HTR-8/SVneo (cell line): ENCODE data around the gene LRP6.

Source experiments
- DNase-seq: peaks from one replicate; pipeline ENCODE4 v3.0.0; 2011; ENCODE audit warnings: low spot score, mixed read lengths; ENCODE audit not compliant: insufficient read length
- FAIRE-seq: peaks from 2 replicates; lab custom pipeline; 2011; peaks lifted over from hg19 to GRCh38; lab: Jason Lieb, UNC

Gene LRP6

DNA sequence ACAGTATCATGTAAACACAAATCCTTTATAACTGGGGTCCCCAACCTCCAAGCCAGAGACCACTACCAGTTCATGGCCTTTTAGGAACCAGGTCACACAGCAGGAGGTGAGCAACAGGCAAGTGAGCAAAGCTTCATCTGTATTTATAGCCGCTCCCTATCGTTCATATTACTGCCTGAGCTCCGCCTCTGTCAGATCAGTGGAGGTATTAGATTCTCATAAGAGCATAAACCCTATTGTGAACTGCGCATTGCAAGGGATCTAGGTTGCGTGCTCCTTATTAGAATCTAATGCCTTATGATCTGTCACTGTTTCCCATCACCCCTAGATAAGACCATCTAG, 49.9 kb downstream of the LRP6 start:
- FAIRE-seq (no peak), DNase-seq (no peak)

DNA sequence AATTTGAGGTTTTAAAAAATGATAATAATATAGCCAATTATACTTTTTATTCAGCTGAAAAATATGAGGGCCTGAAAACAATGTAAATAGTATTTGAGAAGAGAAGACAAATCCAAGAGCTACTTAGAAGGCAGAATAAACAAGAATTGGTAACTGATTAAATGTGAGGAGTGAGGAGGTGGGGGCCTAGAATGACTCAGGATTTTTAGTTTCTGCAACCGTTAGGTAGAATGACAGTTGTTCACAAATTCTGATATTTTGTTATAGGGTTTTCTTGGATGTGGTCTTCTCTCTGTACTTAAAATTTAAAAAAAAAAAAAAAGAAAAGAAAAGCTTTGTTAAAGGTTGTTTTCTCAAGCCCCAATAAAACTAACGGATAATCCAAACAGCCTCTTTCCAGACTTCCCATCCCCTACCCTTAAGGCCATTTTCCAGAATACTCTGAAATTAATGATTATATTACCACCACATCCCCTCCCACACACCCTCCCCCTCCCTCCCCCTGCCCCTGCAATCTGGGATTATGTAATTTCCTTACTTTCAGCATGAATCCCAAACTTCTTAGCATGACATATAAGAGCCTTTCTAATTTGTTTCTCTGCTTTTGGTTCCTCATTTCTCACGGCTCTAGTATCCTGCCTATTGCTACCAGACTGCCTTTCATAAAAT, 50.4 kb downstream of the LRP6 start:
- DNase-seq (no peak), FAIRE-seq (no peak)

DNA sequence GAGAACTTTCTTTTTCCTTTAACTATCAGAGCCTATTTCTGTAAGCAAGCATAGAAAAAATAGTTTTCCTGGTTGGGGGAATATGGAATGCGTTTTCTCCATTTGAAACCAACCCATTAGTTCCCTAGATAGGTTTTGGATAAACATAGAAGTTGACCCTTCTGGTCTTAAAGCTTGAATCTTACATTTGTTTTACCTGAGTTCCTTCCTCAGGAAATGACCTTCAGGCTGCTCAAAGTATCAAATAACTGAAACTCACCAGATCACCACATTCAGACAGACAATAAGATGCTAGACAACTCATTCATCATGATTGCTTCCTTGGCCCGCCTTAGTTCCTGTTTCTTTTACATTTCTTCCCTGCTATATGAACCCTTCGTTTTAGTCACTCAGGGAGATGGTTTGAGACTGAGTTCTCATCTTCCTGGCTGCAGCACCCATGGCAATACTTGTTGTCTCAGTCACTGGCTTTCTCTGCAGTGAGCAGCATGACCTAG, 52.2 kb downstream of the LRP6 start:
- no peak for FAIRE-seq
- DNase-seq, result no peak

GRCh38 chr12:12214201-12214600, 52.6 kb downstream of the LRP6 start:
- DNase-seq (no peak), FAIRE-seq (no peak)

- FAIRE-seq, result no peak
These were observed 54.1 kb downstream of the LRP6 start for GRCh38 chr12:12212769-12213168.

GRCh38 chr12:12210983-12211382, 55.9 kb downstream of the LRP6 start:
- no peak for DNase-seq

More at GRCh38 chr12:12212769-12213168, 54.1 kb downstream of the LRP6 start:
- DNase-seq, result no peak

GRCh38 chr12:12210416-12210815, 56.4 kb downstream of the LRP6 start:
- FAIRE-seq (no peak), DNase-seq (no peak)

More at GRCh38 chr12:12210983-12211382, 55.9 kb downstream of the LRP6 start:
- FAIRE-seq, result no peak

DNA sequence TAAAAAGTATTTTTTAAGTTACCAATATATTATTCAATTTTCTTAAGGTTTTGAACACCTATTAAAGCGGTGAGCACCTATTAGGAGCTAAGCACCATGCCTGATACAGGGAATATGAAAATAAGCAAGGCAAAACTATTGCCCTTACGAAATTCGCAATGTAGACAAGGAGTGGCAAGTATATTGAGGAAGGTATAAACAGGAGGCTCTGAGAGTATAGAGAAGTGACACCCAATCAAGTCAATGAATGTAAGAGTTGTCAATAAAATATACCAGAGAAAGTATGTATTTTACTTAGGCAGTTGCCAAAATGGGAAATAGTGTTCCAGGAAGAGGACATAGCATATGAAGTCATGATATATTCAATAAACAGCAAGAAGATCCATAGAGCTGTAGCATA, 57.2 kb downstream of the LRP6 start:
- no peak for FAIRE-seq
- DNase-seq, result no peak

- FAIRE-seq (no peak), DNase-seq (no peak)
These were observed 57.8 kb downstream of the LRP6 start for GRCh38 chr12:12209043-12209442.

DNA sequence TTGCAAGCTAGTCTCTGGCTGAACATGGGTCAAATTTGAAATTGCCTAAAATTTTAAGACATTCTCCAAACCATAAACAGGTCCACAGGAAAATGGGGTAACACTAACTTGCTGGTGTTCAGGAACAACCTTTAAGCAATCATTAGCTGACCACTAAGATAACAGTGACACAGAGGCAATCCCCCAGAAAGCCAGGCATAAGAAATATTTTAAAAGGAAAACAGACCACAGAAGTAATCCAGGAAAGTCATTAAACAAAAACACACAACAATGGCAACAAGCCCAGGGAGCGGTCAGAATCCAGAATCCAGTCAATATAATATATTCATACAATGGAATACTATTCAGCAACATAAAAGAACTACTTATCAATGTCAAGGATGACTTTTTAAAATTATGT, 59.1 kb downstream of the LRP6 start:
- FAIRE-seq, result no peak

DNA sequence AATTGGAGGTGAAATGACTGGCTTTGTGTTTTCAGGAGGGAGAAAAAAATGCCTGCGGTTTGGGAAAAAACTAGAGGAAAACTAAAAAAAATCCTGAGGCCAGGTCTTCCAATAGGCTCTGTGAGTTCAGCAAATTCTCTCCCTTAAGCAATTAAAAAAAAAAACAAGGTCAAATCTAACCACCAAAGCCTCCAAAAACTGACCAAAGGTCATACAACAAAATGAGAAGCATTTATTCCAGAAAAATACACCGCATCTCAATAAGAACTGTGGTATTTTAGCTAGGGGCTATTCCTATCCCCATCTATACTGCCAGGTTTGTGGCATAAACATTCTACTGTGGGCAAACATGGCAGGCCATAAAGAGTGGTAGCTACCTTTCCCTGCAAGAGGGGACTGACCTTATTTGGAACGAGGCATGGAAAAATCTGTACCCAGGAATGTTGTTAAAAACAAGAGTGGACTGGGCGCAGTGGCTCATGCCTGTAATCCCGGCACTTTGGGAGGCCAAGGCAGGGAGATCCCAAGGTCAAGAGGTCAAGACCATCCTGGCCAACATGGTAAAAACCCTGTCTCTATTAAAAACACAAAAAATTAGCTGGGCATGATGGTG, 60.0 kb downstream of the LRP6 start:
- DNase-seq, result no peak
- no peak for FAIRE-seq

More for the DNA sequence above, 59.1 kb downstream of the LRP6 start:
- DNase-seq, result no peak

GRCh38 chr12:12202747-12203146, 64.1 kb downstream of the LRP6 start:
- DNase-seq (no peak), FAIRE-seq (no peak)

GRCh38 chr12:12202105-12202504, 64.7 kb downstream of the LRP6 start:
- FAIRE-seq, result no peak
- no peak for DNase-seq

DNA sequence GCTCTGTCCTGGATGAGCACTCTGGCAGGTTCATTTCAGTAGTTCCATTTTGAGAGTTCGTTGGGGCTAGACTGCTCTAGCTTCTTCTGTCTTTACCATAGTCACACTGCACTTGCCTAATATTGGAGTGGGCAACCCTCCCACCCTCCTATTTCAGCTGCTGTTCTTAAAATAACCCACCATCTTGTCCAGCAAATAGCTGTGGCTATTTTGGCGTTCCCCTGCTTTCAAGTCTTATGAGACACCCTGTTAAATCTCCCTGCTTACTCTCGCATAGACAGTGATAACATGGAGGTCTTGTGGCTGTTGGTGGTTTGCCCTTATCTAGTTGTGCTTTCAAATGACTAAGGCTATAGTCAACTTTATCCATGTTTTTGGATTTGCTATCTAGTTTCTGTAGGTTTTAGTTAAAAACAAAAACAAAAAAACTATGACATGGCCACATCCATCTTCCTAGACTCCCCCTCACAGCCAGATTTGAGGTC, 65.5 kb downstream of the LRP6 start:
- FAIRE-seq (no peak), DNase-seq (no peak)

- FAIRE-seq (no peak), DNase-seq (no peak)
These were observed 66.5 kb downstream of the LRP6 start for GRCh38 chr12:12200363-12200762.

DNA sequence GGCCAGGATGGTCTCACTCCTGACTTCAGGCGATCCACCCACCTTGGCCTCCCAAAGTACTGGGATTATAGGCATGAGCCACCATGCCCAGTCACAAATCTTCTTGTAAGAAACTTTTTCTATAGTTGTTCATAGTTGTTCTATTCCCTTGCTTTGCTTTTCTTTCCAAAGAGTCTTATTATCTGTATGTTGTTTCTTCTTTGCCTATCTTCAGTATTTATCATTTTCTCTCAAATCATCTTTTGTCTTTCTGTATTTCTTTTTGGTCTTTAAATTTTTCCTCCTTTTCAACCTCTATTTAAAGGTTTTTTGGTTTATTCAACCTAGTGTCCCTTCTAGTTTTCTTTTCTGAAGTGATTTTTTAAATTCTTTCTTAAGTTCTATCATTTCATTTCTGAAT, 68.7 kb downstream of the LRP6 start:
- DNase-seq, result no peak
- no peak for FAIRE-seq

DNA sequence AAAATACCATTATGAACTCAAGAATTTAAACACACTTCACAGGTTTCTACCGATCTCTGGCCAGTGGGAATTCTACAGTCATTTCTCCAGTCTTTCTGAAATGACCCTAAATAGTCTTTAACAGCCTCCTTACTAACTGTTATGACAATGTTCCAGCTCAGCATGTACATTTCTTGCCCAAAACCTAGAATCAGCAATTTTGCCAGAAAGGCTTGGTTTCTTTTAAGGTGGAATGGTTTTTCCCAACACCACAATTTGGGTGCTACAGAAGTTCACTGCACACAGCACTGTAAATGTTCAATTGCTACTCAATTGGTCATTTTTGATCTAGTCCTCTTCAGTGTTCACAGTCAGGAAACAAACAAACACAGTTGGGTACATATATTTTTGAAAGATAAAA, 69.7 kb downstream of the LRP6 start:
- DNase-seq (no peak), FAIRE-seq (no peak)

- FAIRE-seq, result no peak
- no peak for DNase-seq
These were observed 71.3 kb downstream of the LRP6 start for GRCh38 chr12:12195516-12195915.

- no peak for DNase-seq
- FAIRE-seq, result no peak
These were observed 71.8 kb downstream of the LRP6 start for GRCh38 chr12:12195081-12195480.

DNA sequence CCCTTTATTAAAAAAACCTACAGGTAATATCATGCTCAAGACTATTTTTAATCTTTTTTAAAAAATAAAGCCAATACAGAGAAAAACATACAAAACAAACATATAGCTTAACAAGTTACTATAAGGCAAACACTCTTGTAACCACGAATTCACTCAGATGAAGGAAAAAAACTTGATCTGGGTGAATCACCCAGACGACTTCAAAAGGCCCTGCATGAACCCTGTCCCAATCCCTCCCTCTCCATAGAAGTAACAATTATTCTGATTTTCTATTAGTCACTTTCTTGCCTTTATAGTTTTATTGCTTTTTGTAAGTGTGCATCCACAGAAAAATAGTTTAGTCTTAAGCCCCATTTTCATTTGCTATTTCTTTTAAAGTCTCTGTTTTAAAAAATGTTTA, 72.6 kb downstream of the LRP6 start:
- FAIRE-seq, result no peak
- DNase-seq, result no peak

DNA sequence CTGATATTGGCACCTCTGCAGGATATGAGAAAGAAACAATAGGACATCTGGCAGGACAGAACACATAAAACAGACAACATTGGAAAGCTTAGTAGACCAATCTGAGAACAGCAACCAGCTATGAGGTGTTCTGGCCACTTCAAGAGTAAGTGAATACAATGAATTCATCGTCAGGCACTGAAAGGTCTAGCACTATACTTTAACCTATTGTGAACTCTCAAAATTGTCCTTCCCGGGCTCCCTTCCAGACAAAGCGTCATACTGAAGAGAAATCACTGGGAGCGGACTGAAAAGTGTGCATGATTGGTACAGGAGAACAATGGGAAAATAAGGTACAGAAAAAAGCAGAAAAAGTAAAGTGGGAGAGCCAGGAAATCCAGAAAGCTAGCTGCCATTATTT, 75.8 kb downstream of the LRP6 start:
- FAIRE-seq (no peak), DNase-seq (no peak)
